Measurements from ENCODE around the gene FOXRED1. TPM values are rescaled to one million over a fixed set of nuclear protein-coding genes. Genes with fewer than 3 reads are reported as not detected.

FOXRED1 gene
- total RNA-seq, 1 donor = 11.6 TPM

DNA sequence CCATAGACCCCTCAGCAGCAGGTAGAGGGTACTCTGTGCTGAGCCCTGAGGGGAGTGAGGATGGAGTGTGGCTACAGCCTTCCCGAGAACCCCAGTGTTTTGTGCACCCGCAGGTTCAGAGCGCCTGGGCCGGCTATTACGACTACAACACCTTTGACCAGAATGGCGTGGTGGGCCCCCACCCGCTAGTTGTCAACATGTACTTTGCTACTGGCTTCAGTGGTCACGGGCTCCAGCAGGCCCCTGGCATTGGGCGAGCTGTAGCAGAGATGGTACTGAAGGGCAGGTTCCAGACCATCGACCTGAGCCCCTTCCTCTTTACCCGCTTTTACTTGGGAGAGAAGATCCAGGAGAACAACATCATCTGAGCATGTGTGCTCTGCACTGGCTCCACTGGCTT lies 8.4 kb downstream of the FOXRED1 start:
- peaks cover 23% of the 10 kb centered on the region for H3K36me3 ChIP-seq (ENCODE audit: insufficient read depth, low read length)
- DNase-seq (ENCODE audit: insufficient read length, low spot score, missing footprints) = no peak
- TF ChIP-seq, protein P1, sequence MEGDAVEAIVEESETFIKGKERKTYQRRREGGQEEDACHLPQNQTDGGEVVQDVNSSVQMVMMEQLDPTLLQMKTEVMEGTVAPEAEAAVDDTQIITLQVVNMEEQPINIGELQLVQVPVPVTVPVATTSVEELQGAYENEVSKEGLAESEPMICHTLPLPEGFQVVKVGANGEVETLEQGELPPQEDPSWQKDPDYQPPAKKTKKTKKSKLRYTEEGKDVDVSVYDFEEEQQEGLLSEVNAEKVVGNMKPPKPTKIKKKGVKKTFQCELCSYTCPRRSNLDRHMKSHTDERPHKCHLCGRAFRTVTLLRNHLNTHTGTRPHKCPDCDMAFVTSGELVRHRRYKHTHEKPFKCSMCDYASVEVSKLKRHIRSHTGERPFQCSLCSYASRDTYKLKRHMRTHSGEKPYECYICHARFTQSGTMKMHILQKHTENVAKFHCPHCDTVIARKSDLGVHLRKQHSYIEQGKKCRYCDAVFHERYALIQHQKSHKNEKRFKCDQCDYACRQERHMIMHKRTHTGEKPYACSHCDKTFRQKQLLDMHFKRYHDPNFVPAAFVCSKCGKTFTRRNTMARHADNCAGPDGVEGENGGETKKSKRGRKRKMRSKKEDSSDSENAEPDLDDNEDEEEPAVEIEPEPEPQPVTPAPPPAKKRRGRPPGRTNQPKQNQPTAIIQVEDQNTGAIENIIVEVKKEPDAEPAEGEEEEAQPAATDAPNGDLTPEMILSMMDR (IDR thresholded peaks at IDR 0.05; ENCODE audit: extremely low read depth, low read depth, low read length) = no peak
- no peak overlapping the region for H2AFZ ChIP-seq (ENCODE audit: low read length)
- H3K27ac ChIP-seq (ENCODE audit: low read depth, low read length) = no peak overlapping the region
- no peak overlapping the region for H3K4me2 ChIP-seq (ENCODE audit: insufficient read depth, low read length)
- H3K9me3 ChIP-seq (ENCODE audit: low read depth, low read length) = no peaks in the 10 kb centered on the region
- H3K4me1 ChIP-seq (ENCODE audit: insufficient read depth, low read length) = peaks cover 5% of the 10 kb centered on the region
- no peaks in the 10 kb centered on the region for H4K20me1 ChIP-seq (ENCODE audit: insufficient read depth, low read length)
- H3K4me3 ChIP-seq (ENCODE audit: insufficient read depth, low read length) = no peak overlapping the region
- H3K27me3 ChIP-seq (ENCODE audit: insufficient read depth, low read length) = no peaks in the 10 kb centered on the region
- no peaks in the 10 kb centered on the region for H3K79me2 ChIP-seq (ENCODE audit: insufficient read depth, low read length)

- Histone ChIP-seq H3K4me3 (ENCODE audit: insufficient read depth, low read length) (no peak overlapping the region), H3K79me2 (ENCODE audit: insufficient read depth, low read length) (no peaks in the 10 kb centered on the region), H2AFZ (ENCODE audit: low read length) (no peak overlapping the region), H3K27me3 (ENCODE audit: insufficient read depth, low read length) (no peaks in the 10 kb centered on the region), H3K4me2 (ENCODE audit: insufficient read depth, low read length) (no peak overlapping the region), H3K36me3 (ENCODE audit: insufficient read depth, low read length) (peaks cover 23% of the 10 kb centered on the region), H3K27ac (ENCODE audit: low read depth, low read length) (no peak overlapping the region), H3K4me1 (ENCODE audit: insufficient read depth, low read length) (peaks cover 8% of the 10 kb centered on the region), H4K20me1 (ENCODE audit: insufficient read depth, low read length) (no peaks in the 10 kb centered on the region), H3K9me3 (ENCODE audit: low read depth, low read length) (no peaks in the 10 kb centered on the region)
- DNase-seq (ENCODE audit: insufficient read length, low spot score, missing footprints) = no peak
- TF ChIP-seq, protein P1 (IDR thresholded peaks at IDR 0.05; ENCODE audit: extremely low read depth, low read depth, low read length) = no peak
These were observed 8.8 kb downstream of the FOXRED1 start for GRCh38 chr11:126277780-126278179.

DNA sequence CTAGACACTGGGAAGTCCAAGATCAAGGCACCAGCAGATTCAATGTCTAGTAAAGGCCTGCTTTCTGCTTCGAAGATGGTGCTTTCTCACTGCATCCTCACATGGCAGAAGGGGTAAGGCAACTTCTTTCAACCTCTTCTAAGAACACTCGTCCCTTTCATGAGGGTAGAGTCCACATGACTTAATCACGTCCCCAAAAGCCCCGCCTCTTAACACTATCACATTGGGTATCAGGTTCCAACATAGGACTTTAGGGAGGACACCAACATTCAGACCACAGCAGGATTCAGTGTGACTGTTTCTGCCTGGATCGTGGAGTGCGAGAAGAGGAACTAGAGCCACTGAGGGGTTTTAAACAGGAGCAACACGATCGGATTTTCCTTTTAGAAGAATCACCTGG lies 10.2 kb downstream of the FOXRED1 start:
- TF ChIP-seq, protein P1 (IDR thresholded peaks at IDR 0.05; ENCODE audit: extremely low read depth, low read depth, low read length) = no peak
- H3K79me2 ChIP-seq (ENCODE audit: insufficient read depth, low read length) = no peaks in the 10 kb centered on the region

GRCh38 chr11:126280595-126280994 lies 11.6 kb downstream of the FOXRED1 start:
- Histone ChIP-seq H3K79me2 (ENCODE audit: insufficient read depth, low read length) (peaks cover under 1% of the 10 kb centered on the region), H3K27me3 (ENCODE audit: insufficient read depth, low read length) (no peaks in the 10 kb centered on the region), H3K4me3 (ENCODE audit: insufficient read depth, low read length) (no peak overlapping the region), H3K36me3 (ENCODE audit: insufficient read depth, low read length) (peaks cover 4% of the 10 kb centered on the region), H2AFZ (ENCODE audit: low read length) (no peak overlapping the region), H3K27ac (ENCODE audit: low read depth, low read length) (no peak overlapping the region), H3K9me3 (ENCODE audit: low read depth, low read length) (no peaks in the 10 kb centered on the region), H4K20me1 (ENCODE audit: insufficient read depth, low read length) (no peaks in the 10 kb centered on the region), H3K4me1 (ENCODE audit: insufficient read depth, low read length) (peaks cover 21% of the 10 kb centered on the region), H3K4me2 (ENCODE audit: insufficient read depth, low read length) (no peak overlapping the region)
- no peak for DNase-seq (ENCODE audit: insufficient read length, low spot score, missing footprints)
- TF ChIP-seq, protein P1 (IDR thresholded peaks at IDR 0.05; ENCODE audit: extremely low read depth, low read depth, low read length) = no peak

More for the DNA sequence above, 10.2 kb downstream of the FOXRED1 start:
- no peak for DNase-seq (ENCODE audit: insufficient read length, low spot score, missing footprints)
- peaks cover 13% of the 10 kb centered on the region for H3K4me1 ChIP-seq (ENCODE audit: insufficient read depth, low read length)
- H3K27me3 ChIP-seq (ENCODE audit: insufficient read depth, low read length) = no peaks in the 10 kb centered on the region
- no peak overlapping the region for H3K4me2 ChIP-seq (ENCODE audit: insufficient read depth, low read length)
- H4K20me1 ChIP-seq (ENCODE audit: insufficient read depth, low read length) = no peaks in the 10 kb centered on the region
- no peaks in the 10 kb centered on the region for H3K9me3 ChIP-seq (ENCODE audit: low read depth, low read length)
- H3K4me3 ChIP-seq (ENCODE audit: insufficient read depth, low read length) = no peak overlapping the region
- peaks cover 13% of the 10 kb centered on the region for H3K36me3 ChIP-seq (ENCODE audit: insufficient read depth, low read length)
- no peak overlapping the region for H2AFZ ChIP-seq (ENCODE audit: low read length)
- no peak overlapping the region for H3K27ac ChIP-seq (ENCODE audit: low read depth, low read length)
